Measurements from ENCODE around the gene DMAC2L. TPM values are rescaled to one million over a fixed set of nuclear protein-coding genes. Genes with fewer than 3 reads are reported as not detected.
"Not testable (repeated sequence)": the region's sequence is repeated elsewhere in the genome, so short reads cannot be mapped to it uniquely, and the experiment has no call there.

The DMAC2L gene
- total RNA-seq = 10 to 100 TPM; 21.0 to 24.7 TPM
- long read RNA-seq, full-length matches to known transcripts = 9 of 20 reads
- long read RNA-seq, partial matches to known transcripts = 2 of 20 reads
- long read RNA-seq, other reads (novel, unspliced or antisense) = 9 of 20 reads

- intact Hi-C loops (cut with DNase I, micrococcal nuclease) = loop anchor here in 1 of 2 donors (10.0 kb wide), 1 partner anchor 223 kb away; the partner anchor contains the start of gene MAP4K5
- ATAC-seq (peak; percentile 94), DNase-seq (peak; percentile 93 to 94)
Measured at GRCh38 chr14:50311972-50312733, at the start of gene DMAC2L, which contains the start of gene L2HGDH. Gene DMAC2L, plus strand, starts transcription at chr14:50312324. Its CDS starts 9,164 bp downstream, at chr14:50321488. Gene L2HGDH, minus strand, starts transcription at chr14:50312229. Its CDS starts 79 bp downstream, at chr14:50312150.

- DNase-seq (no peak), ATAC-seq (no peak)
- intact Hi-C loops (cut with DNase I, micrococcal nuclease) = no loop called here
Measured at GRCh38 chr14:50262865-50263264, 49.3 kb upstream of the DMAC2L start.

- DNase-seq = no peak
- ATAC-seq = no peak
- intact Hi-C loops (cut with DNase I, micrococcal nuclease) = no loop called here
Measured at GRCh38 chr14:50263321-50263720, 48.8 kb upstream of the DMAC2L start.

GRCh38 chr14:50265029-50265428, 47.1 kb upstream of the DMAC2L start:
- DNase-seq (no peak), ATAC-seq (no peak)
- intact Hi-C loops (cut with DNase I, micrococcal nuclease) = no loop called here

- intact Hi-C loops (cut with DNase I, micrococcal nuclease) = no loop called here
- DNase-seq (no peak), ATAC-seq (no peak)
Measured at GRCh38 chr14:50270932-50271331, 41.2 kb upstream of the DMAC2L start.

- intact Hi-C loops (cut with DNase I, micrococcal nuclease) = no loop called here
- DNase-seq = no peak
- no peak for ATAC-seq
Measured at GRCh38 chr14:50272498-50272897, 39.6 kb upstream of the DMAC2L start.

- intact Hi-C loops (cut with DNase I, micrococcal nuclease) = no loop called here
- ATAC-seq (no peak), DNase-seq (no peak)
Measured at GRCh38 chr14:50285861-50286260, 26.3 kb upstream of the DMAC2L start.

- no peak for DNase-seq
- intact Hi-C loops (cut with DNase I, micrococcal nuclease) = no loop called here
- ATAC-seq = no peak
Measured at GRCh38 chr14:50288146-50288545, 24.0 kb upstream of the DMAC2L start.

GRCh38 chr14:50290306-50290705, 21.8 kb upstream of the DMAC2L start:
- intact Hi-C loops (cut with DNase I, micrococcal nuclease) = no loop called here
- ATAC-seq = no peak

GRCh38 chr14:50299585-50299984, 12.5 kb upstream of the DMAC2L start:
- ATAC-seq = no peak
- intact Hi-C loops (cut with DNase I, micrococcal nuclease) = no loop called here
- DNase-seq = no peak

More at GRCh38 chr14:50290306-50290705, 21.8 kb upstream of the DMAC2L start:
- no peak for DNase-seq

GRCh38 chr14:50301914-50302313, 10.2 kb upstream of the DMAC2L start:
- ATAC-seq (no peak), DNase-seq (no peak)
- intact Hi-C loops (cut with DNase I, micrococcal nuclease) = no loop called here

GRCh38 chr14:50303744-50304471, 8.2 kb upstream of the DMAC2L start:
- DNase-seq = no peak
- ATAC-seq = peak; percentile 26
- intact Hi-C loops (cut with DNase I, micrococcal nuclease) = no loop called here

- intact Hi-C loops (cut with DNase I, micrococcal nuclease) = no loop called here
- DNase-seq (no peak), ATAC-seq (no peak)
Measured at GRCh38 chr14:50308363-50308915, 3.7 kb upstream of the DMAC2L start.

- no peak for ATAC-seq
- intact Hi-C loops (cut with DNase I, micrococcal nuclease) = loop anchor here in 1 of 2 donors (10.0 kb wide), 1 partner anchor 224 kb away; the partner anchor contains the start of gene MAP4K5
- no peak for DNase-seq
Measured at GRCh38 chr14:50310445-50310844, 1.7 kb upstream of the DMAC2L start.

- intact Hi-C loops (cut with DNase I, micrococcal nuclease) = loop anchor here in 1 of 2 donors (10.0 kb wide), 1 partner anchor 223 kb away; the partner anchor contains the start of gene MAP4K5
- DNase-seq (peak in 1 of 2 donors; percentile 18), ATAC-seq (peak; percentile 34)
Measured at GRCh38 chr14:50311337-50311971, 670 bp upstream of the DMAC2L start.

GRCh38 chr14:50312734-50313054, 570 bp downstream of the DMAC2L start:
- peak; percentile 47 for ATAC-seq

GRCh38 chr14:50314098-50314497, 2.0 kb downstream of the DMAC2L start:
- not testable (repeated sequence) for ATAC-seq, DNase-seq
- intact Hi-C loops (cut with DNase I, micrococcal nuclease) = loop anchor here in 1 of 2 donors (10.0 kb wide), 1 partner anchor 221 kb away; the partner anchor contains the start of gene MAP4K5

More at GRCh38 chr14:50312734-50313054, 570 bp downstream of the DMAC2L start:
- intact Hi-C loops (cut with DNase I, micrococcal nuclease) = loop anchor here in 1 of 2 donors (10.0 kb wide), 1 partner anchor 222 kb away; the partner anchor contains the start of gene MAP4K5
- DNase-seq = no peak

- no peak for DNase-seq
- no peak for ATAC-seq
- intact Hi-C loops (cut with DNase I, micrococcal nuclease) = loop anchor here in 1 of 2 donors (10.0 kb wide), 1 partner anchor 217 kb away; the partner anchor contains the start of gene MAP4K5
Measured at GRCh38 chr14:50318031-50318626, 6.0 kb downstream of the DMAC2L start.
